Measurements from ENCODE around the gene KCNMB3.

Gene KCNMB3

GRCh38 chr3:179272385-179272784 is 21.5 kb upstream of the KCNMB3 start:
- ATAC-seq (ENCODE audit: insufficient read depth, low read depth), result peak; percentile 49; the same call in 2 of the 3 replicates

DNA sequence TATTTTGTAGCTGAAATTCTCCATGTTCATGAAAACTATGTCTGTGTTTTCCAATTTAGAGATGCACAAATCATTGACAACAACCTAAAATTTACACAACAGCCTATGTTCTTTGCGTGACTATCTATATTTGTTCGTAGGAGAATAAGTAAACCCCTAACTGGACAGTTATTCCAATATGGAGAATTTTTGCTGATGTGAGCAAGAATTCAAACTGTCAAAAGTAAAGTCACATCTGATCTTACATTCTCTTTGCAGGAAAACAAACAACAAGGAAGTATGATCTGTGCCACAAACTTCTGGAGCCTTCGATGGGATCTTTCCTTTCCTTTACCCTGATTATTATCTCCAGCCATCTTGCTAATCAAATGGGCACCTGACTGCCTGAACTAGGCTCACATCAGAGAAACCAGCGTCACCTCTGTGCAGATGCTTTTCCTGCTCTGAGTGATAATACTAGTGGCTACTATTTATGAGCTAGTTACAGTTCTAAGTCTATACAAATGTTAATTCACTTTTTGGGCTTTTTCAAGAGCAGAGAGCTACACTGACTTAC is 18.3 kb upstream of the KCNMB3 start:
- no peak for DNase-seq
- H3K79me2 ChIP-seq (ENCODE audit: insufficient read depth, low read length), result no peaks in the 10 kb centered on the region
- H3K9me3 ChIP-seq (ENCODE audit: insufficient read depth, low read length, severe bottlenecking), result no peaks in the 10 kb centered on the region
- H4K20me1 ChIP-seq (ENCODE audit: insufficient read depth, low read length), result no peaks in the 10 kb centered on the region
- ATAC-seq (ENCODE audit: insufficient read depth, low read depth), result no peak
- H3K9ac ChIP-seq (ENCODE audit: low read depth, low read length), result no peak overlapping the region
- H3K27me3 ChIP-seq (ENCODE audit: insufficient read depth, low read length, poor library complexity), result peaks cover 5% of the 10 kb centered on the region
- H3K27ac ChIP-seq (ENCODE audit: low read length), result no peak overlapping the region
- TF ChIP-seq, protein P1, sequence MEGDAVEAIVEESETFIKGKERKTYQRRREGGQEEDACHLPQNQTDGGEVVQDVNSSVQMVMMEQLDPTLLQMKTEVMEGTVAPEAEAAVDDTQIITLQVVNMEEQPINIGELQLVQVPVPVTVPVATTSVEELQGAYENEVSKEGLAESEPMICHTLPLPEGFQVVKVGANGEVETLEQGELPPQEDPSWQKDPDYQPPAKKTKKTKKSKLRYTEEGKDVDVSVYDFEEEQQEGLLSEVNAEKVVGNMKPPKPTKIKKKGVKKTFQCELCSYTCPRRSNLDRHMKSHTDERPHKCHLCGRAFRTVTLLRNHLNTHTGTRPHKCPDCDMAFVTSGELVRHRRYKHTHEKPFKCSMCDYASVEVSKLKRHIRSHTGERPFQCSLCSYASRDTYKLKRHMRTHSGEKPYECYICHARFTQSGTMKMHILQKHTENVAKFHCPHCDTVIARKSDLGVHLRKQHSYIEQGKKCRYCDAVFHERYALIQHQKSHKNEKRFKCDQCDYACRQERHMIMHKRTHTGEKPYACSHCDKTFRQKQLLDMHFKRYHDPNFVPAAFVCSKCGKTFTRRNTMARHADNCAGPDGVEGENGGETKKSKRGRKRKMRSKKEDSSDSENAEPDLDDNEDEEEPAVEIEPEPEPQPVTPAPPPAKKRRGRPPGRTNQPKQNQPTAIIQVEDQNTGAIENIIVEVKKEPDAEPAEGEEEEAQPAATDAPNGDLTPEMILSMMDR (IDR thresholded peaks at IDR 0.05; ENCODE audit: borderline replicate concordance, extremely low read depth, low read length, poor library complexity, severe bottlenecking), result no peak
- TF ChIP-seq EZH2 (IDR thresholded peaks at IDR 0.05; ENCODE audit: borderline replicate concordance, low read depth, low read length, severe bottlenecking), result no peak
- peaks cover 5% of the 10 kb centered on the region; the same call in 1 of the 2 replicates for H3K4me1 ChIP-seq (ENCODE audit: insufficient read depth, low read length)
- H2AFZ ChIP-seq (ENCODE audit: low read depth, low read length), result peak overlapping the region; percentile 24; the same call in 1 of the 2 replicates
- H3K4me3 ChIP-seq (ENCODE audit: low read depth in 1 of 2, low read length in 2 of 2), result no peak overlapping the region
- no peaks in the 10 kb centered on the region for H3K36me3 ChIP-seq (ENCODE audit: insufficient read depth, low read length)
- no peak overlapping the region for H3K4me2 ChIP-seq (ENCODE audit: insufficient read depth, low read length)

More at GRCh38 chr3:179272385-179272784, 21.5 kb upstream of the KCNMB3 start:
- Histone ChIP-seq H3K36me3 (ENCODE audit: insufficient read depth, low read length) (no peaks in the 10 kb centered on the region), H3K4me1 (ENCODE audit: insufficient read depth, low read length) (peaks cover 5% of the 10 kb centered on the region; the same call in 1 of the 2 replicates), H3K79me2 (ENCODE audit: insufficient read depth, low read length) (no peaks in the 10 kb centered on the region), H3K9me3 (ENCODE audit: insufficient read depth, low read length, severe bottlenecking) (no peaks in the 10 kb centered on the region), H3K9ac (ENCODE audit: low read depth, low read length) (no peak overlapping the region), H3K27ac (ENCODE audit: low read length) (no peak overlapping the region), H3K27me3 (ENCODE audit: insufficient read depth, low read length, poor library complexity) (peaks cover 2% of the 10 kb centered on the region), H2AFZ (ENCODE audit: low read depth, low read length) (no peak overlapping the region), H4K20me1 (ENCODE audit: insufficient read depth, low read length) (no peaks in the 10 kb centered on the region), H3K4me2 (ENCODE audit: insufficient read depth, low read length) (no peak overlapping the region), H3K4me3 (ENCODE audit: low read depth in 1 of 2, low read length in 2 of 2) (no peak overlapping the region)
- DNase-seq, result no peak
- TF ChIP-seq EZH2 (IDR thresholded peaks at IDR 0.05; ENCODE audit: borderline replicate concordance, low read depth, low read length, severe bottlenecking), result no peak
- TF ChIP-seq, protein P1 (IDR thresholded peaks at IDR 0.05; ENCODE audit: borderline replicate concordance, extremely low read depth, low read length, poor library complexity, severe bottlenecking), result peak; percentile 54

DNA sequence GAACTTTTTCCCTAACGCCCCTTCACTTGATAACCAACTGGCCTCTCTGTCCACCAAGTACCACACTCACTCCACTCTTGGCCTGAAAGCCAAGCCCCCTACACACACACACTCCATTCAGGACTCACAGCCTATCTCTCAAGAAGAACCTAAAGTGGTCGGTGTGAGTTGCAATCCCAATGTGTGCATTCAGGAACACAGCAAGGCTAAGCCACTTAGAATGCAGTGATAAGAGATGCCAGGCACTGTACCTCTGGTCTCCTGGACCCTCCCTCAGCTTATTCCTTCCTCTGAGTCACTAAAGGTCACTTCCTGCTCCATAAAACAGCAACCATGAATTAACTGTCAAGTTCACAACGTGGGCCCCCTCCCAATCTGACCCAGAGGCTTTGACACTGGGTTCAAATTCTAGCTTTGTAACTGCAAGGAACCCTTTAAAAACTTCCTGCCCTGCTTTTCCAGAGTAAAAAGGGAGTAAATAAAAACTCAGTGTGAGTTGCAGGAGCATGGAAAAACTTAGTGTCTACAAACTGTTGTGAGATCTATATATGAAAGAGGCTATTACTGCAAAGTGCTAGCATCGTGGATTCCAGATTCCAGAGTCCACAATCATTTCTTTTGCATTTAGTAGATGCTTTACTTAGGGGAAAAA is 17.6 kb upstream of the KCNMB3 start:
- Histone ChIP-seq H4K20me1 (ENCODE audit: insufficient read depth, low read length) (no peaks in the 10 kb centered on the region), H3K79me2 (ENCODE audit: insufficient read depth, low read length) (no peaks in the 10 kb centered on the region), H3K4me3 (ENCODE audit: low read depth in 1 of 2, low read length in 2 of 2) (no peak overlapping the region), H3K9me3 (ENCODE audit: insufficient read depth, low read length, severe bottlenecking) (no peaks in the 10 kb centered on the region), H3K27ac (ENCODE audit: low read length) (no peak overlapping the region), H3K27me3 (ENCODE audit: insufficient read depth, low read length, poor library complexity) (peaks cover 6% of the 10 kb centered on the region), H3K4me1 (ENCODE audit: insufficient read depth, low read length) (peaks cover 5% of the 10 kb centered on the region; the same call in 1 of the 2 replicates), H3K36me3 (ENCODE audit: insufficient read depth, low read length) (no peaks in the 10 kb centered on the region), H2AFZ (ENCODE audit: low read depth, low read length) (peak overlapping the region; percentile 8; the same call in 1 of the 2 replicates), H3K4me2 (ENCODE audit: insufficient read depth, low read length) (no peak overlapping the region), H3K9ac (ENCODE audit: low read depth, low read length) (no peak overlapping the region)
- TF ChIP-seq, protein P1 (IDR thresholded peaks at IDR 0.05; ENCODE audit: borderline replicate concordance, extremely low read depth, low read length, poor library complexity, severe bottlenecking), result no peak
- TF ChIP-seq EZH2 (IDR thresholded peaks at IDR 0.05; ENCODE audit: borderline replicate concordance, low read depth, low read length, severe bottlenecking), result no peak
- DNase-seq (no peak), ATAC-seq (ENCODE audit: insufficient read depth, low read depth) (no peak)

Data from DND-41 (cell line).